Measurements from ENCODE around the gene TLCD2. TPM values are rescaled to one million over a fixed set of nuclear protein-coding genes. Genes with fewer than 3 reads are reported as not detected.

Gene TLCD2
- total RNA-seq, 1 experiment from 2014 or later, result 1.5 TPM

GRCh38 chr17:1712271-1712670, 2.1 kb upstream of the TLCD2 start:
- Mint-ChIP-seq H3K4me1 (peaks cover 27 to 33% of the 10 kb centered on the region in 2 experiments), H3K4me3 (no peak overlapping the region; a peak in 1 of 5 replicates), H3K36me3 (ENCODE audit: insufficient read depth in 1 of 3, low read depth in 3 of 3) (peaks cover 0 to 13% (median 2%) of the 10 kb centered on the region in 3 experiments; a peak in 3 of 7 replicates), H3K27ac (no peak overlapping the region), H3K9me3 (no peaks in the 10 kb centered on the region; a peak in 1 of 5 replicates), H3K27me3 (ENCODE audit: low read depth) (peaks cover 3% of the 10 kb centered on the region)
- Histone ChIP-seq H3K9ac (ENCODE audit: extremely low read depth, insufficient read length, low read length) (no peak overlapping the region), H3K4me2 (ENCODE audit: insufficient read depth, insufficient read length, low read length) (no peak overlapping the region), H2BK15ac (ENCODE audit: low read depth, low read length) (no peak overlapping the region), H3T11ph (ENCODE audit: low read length) (no peak overlapping the region), H3K79me1 (ENCODE audit: insufficient read depth, low read depth, low read length, poor library complexity, severe bottlenecking) (no peaks in the 10 kb centered on the region), H4K8ac (replicated peaks; ENCODE audit: insufficient read length, low read depth, low read length) (no peak overlapping the region), H4K5ac (ENCODE audit: insufficient read length, low read depth, low read length) (no peak overlapping the region), H2BK12ac (ENCODE audit: insufficient read length, low read depth, low read length) (no peak overlapping the region), H2BK120ac (ENCODE audit: low read depth, low read length, poor library complexity, severe bottlenecking) (no peak overlapping the region), H2AFZ (ENCODE audit: low read length) (no peak overlapping the region), H2BK20ac (ENCODE audit: low read depth, low read length, poor library complexity, severe bottlenecking) (no peak overlapping the region), H3K4me1 (ENCODE audit: insufficient read depth, low read length) (peaks cover 2% of the 10 kb centered on the region; the same call in 1 of the 2 replicates), H2AK5ac (ENCODE audit: insufficient read length, low read length) (no peak overlapping the region), H3K27ac (ENCODE audit: insufficient read length, low read depth, low read length) (no peak overlapping the region), H3K23ac (ENCODE audit: insufficient read length, low read depth, low read length) (no peak overlapping the region), H4K20me1 (ENCODE audit: control insufficient read depth, insufficient read depth, insufficient read length) (no peaks in the 10 kb centered on the region), H3K27me3 (ENCODE audit: insufficient read depth, low read length) (no peaks in the 10 kb centered on the region), H3K9me3 (ENCODE audit: control insufficient read depth, low read depth, low read length) (no peaks in the 10 kb centered on the region), H2BK5ac (ENCODE audit: insufficient read length, low read length) (no peak overlapping the region), H3K14ac (ENCODE audit: insufficient read depth, low read length) (no peak overlapping the region), H4K91ac (ENCODE audit: insufficient read length, low read depth, low read length) (no peak overlapping the region), H3K56ac (ENCODE audit: insufficient read length, low read depth, low read length) (no peak overlapping the region), H3K4ac (ENCODE audit: low read depth, low read length) (no peak overlapping the region), H3K23me2 (ENCODE audit: insufficient read length, low read depth, low read length, poor library complexity, severe bottlenecking) (peaks cover 30% of the 10 kb centered on the region), H3K79me2 (ENCODE audit: insufficient read depth, low read length) (no peaks in the 10 kb centered on the region), H3K18ac (ENCODE audit: insufficient read length, low read depth, low read length) (no peak overlapping the region)
- WGBS (ENCODE audit: extremely low coverage, insufficient read length, low lambda C conversion rate), result no CpG with 5 or more reads among the region's 8 CpGs
- no peak for DNase-seq
- no peak for TF ChIP-seq CTCF (conservative IDR thresholded peaks at IDR 0.05)

Measured in H9 (cell line).